HT1080 (cell line): ENCODE measurements around the gene OR51V1. TPM values are rescaled to one million over a fixed set of nuclear protein-coding genes. Genes with fewer than 3 reads are reported as not detected.
"Not testable (repeated sequence)": the region's sequence is repeated elsewhere in the genome, so short reads cannot be mapped to it uniquely, and the experiment has no call there.

Experiments
- DNase-seq: peaks from one replicate; pipeline ENCODE4 v3.0.0-alpha.2; 2015; ENCODE audit warnings: low read depth
- polyA plus RNA-seq, 2 experiments: library from polyadenylated mRNA; depleted of rRNA; stranded (reverse); fragments of >200 nt; gene quantifications; 2 replicates each; pipeline ENCODE4 v1.2.3, GENCODE V29; 2015
- total RNA-seq: library from RNA; depleted of rRNA; stranded (reverse); fragments of >200 nt; shearing (Covaris generic); gene quantifications from 2 replicates; pipeline ENCODE4 v1.2.3, GENCODE V29; 2014; rRNA removed

OR51V1 gene
- not detected in 2 replicates for total RNA-seq
- polyA plus RNA-seq (2015; cell fraction: cytosol; rRNA removed) = not detected in 2 replicates
- not detected in 2 replicates for polyA plus RNA-seq (2015; cell fraction: nucleus; rRNA removed)

GRCh38 chr11:5200582-5200981 is at the start of gene OR51V1:
TSS of gene OR51V1 (minus strand) at chr11:5200682. CDS start at chr11:5200682, 0 bp downstream.
- DNase-seq = no peak

GRCh38 chr11:5249807-5250396 is 49.4 kb upstream of the OR51V1 start, which contains the start of gene HBG1:
TSS of gene HBG1 (minus strand) at chr11:5249857. CDS start at chr11:5249804, 53 bp downstream.
- DNase-seq = not testable (repeated sequence)

GRCh38 chr11:5248498-5248897 is 48.0 kb upstream of the OR51V1 start:
- DNase-seq = not testable (repeated sequence)

- no peak for DNase-seq
Observed at GRCh38 chr11:5247472-5248192, 47.1 kb upstream of the OR51V1 start.

- DNase-seq = no peak
Observed at GRCh38 chr11:5246772-5247471, 46.4 kb upstream of the OR51V1 start.

- no peak for DNase-seq
Observed at GRCh38 chr11:5245155-5245554, 44.7 kb upstream of the OR51V1 start.

GRCh38 chr11:5243816-5244180 is 43.3 kb upstream of the OR51V1 start:
- no peak for DNase-seq

- peak; percentile 42 for DNase-seq
Observed at GRCh38 chr11:5242933-5243815, 42.7 kb upstream of the OR51V1 start.

GRCh38 chr11:5242208-5242607 is 41.7 kb upstream of the OR51V1 start:
- no peak for DNase-seq

GRCh38 chr11:5241458-5241857 is 41.0 kb upstream of the OR51V1 start:
- DNase-seq = no peak

- DNase-seq = no peak
Observed at GRCh38 chr11:5240458-5240857, 40.0 kb upstream of the OR51V1 start.

GRCh38 chr11:5240056-5240455 is 39.6 kb upstream of the OR51V1 start:
- no peak for DNase-seq

- no peak for DNase-seq
Observed at GRCh38 chr11:5239046-5239445, 38.6 kb upstream of the OR51V1 start.

GRCh38 chr11:5238486-5238885 is 38.0 kb upstream of the OR51V1 start:
- DNase-seq = no peak

- no peak for DNase-seq
Observed at GRCh38 chr11:5237420-5237819, 36.9 kb upstream of the OR51V1 start.

GRCh38 chr11:5235364-5236095 is 35.0 kb upstream of the OR51V1 start:
- DNase-seq = no peak

- peak; percentile 24 for DNase-seq
Observed at GRCh38 chr11:5234381-5234834, 33.9 kb upstream of the OR51V1 start, which contains the start of gene HBD. TSS of gene HBD (minus strand) at chr11:5234483. CDS start at chr11:5234433, 50 bp downstream.

- no peak for DNase-seq
Observed at GRCh38 chr11:5233307-5233706, 32.8 kb upstream of the OR51V1 start.

- DNase-seq = no peak
Observed at GRCh38 chr11:5232821-5233220, 32.3 kb upstream of the OR51V1 start.

- no peak for DNase-seq
Observed at GRCh38 chr11:5232176-5232575, 31.7 kb upstream of the OR51V1 start.
